GM23338 (cell line): ENCODE data around the gene BACE2. TPM values are rescaled to one million over a fixed set of nuclear protein-coding genes. Genes with fewer than 3 reads are reported as not detected.

Experiments
- ATAC-seq: fragments of 200-7000 bp; cut with Tn5 transposase; 3 replicates; pipeline ENCODE4 v1.9.1; 2020
- DNase-seq: peaks from one replicate; pipeline ENCODE4 v3.0.0-alpha.2; 2015; ENCODE audit warnings: low spot score
- H2AFZ ChIP-seq: fragments of 200-600 bp; sonication (generic); 2 replicates; pipeline ENCODE4 v1.8.0; 2016; ENCODE audit warnings: antibody characterized with exemption, mild to moderate bottlenecking, moderate library complexity
- H3F3A ChIP-seq: fragments of 200-600 bp; sonication (generic); replicated peaks from 2 replicates; pipeline ENCODE4 v1.8.0; 2017; ENCODE audit warnings: antibody characterized with exemption, mixed run types, low read depth
- H3K27ac ChIP-seq: fragments of 200-600 bp; sonication (generic); 2 replicates; pipeline ENCODE4 v1.6.1; 2016; ENCODE audit warnings: low read depth
- H3K27me3 ChIP-seq: fragments of 200-600 bp; sonication (generic); 2 replicates; pipeline ENCODE4 v1.8.0; 2016; ENCODE audit warnings: mild to moderate bottlenecking, mixed run types, moderate library complexity; ENCODE audit not compliant: insufficient read depth
- H3K36me3 ChIP-seq: fragments of 200-600 bp; sonication (generic); 2 replicates; pipeline ENCODE4 v1.8.0; 2016; ENCODE audit warnings: mild to moderate bottlenecking; ENCODE audit not compliant: insufficient read depth
- H3K4me1 ChIP-seq: fragments of 200-600 bp; sonication (generic); 2 replicates; pipeline ENCODE4 v1.8.0; 2016; ENCODE audit warnings: mild to moderate bottlenecking, moderate library complexity; ENCODE audit not compliant: insufficient read depth
- H3K4me2 ChIP-seq: fragments of 200-600 bp; sonication (generic); 2 replicates; pipeline ENCODE4 v1.7.1; 2017; ENCODE audit warnings: mixed run types
- H3K4me3 ChIP-seq: fragments of 200-600 bp; sonication (generic); 2 replicates; pipeline ENCODE4 v1.6.1; 2016; ENCODE audit warnings: mixed run types
- H3K79me2 ChIP-seq: fragments of 200-600 bp; sonication (generic); replicated peaks from 2 replicates; pipeline ENCODE4 v1.8.0; 2017; ENCODE audit warnings: mild to moderate bottlenecking; ENCODE audit not compliant: insufficient read depth
- H3K9me2 ChIP-seq: fragments of 200-600 bp; sonication (generic); 2 replicates; pipeline ENCODE4 v1.8.0; 2017; ENCODE audit not compliant: insufficient read depth
- H4K20me1 ChIP-seq: fragments of 200-600 bp; sonication (generic); replicated peaks from 2 replicates; pipeline ENCODE4 v1.8.0; 2017; ENCODE audit warnings: mild to moderate bottlenecking; ENCODE audit not compliant: insufficient read depth
- H3K27ac Mint-ChIP-seq: 2 replicates; pipeline ENCODE4 v1.8.0; 2020; ENCODE audit warnings: inconsistent platforms, mild to moderate bottlenecking, moderate library complexity, mixed read lengths
- H3K27me3 Mint-ChIP-seq: 3 replicates; pipeline ENCODE4 v1.8.0; 2022; ENCODE audit warnings: low read depth, mild to moderate bottlenecking, moderate library complexity, mixed read lengths, inconsistent platforms; ENCODE audit not compliant: insufficient read depth, poor library complexity
- H3K36me3 Mint-ChIP-seq: 3 replicates; pipeline ENCODE4 v1.8.0; 2021; ENCODE audit warnings: low read depth, mild to moderate bottlenecking, inconsistent platforms, moderate library complexity, mixed read lengths
- H3K4me1 Mint-ChIP-seq: 3 replicates; pipeline ENCODE4 v1.8.0; 2020; ENCODE audit warnings: mild to moderate bottlenecking, inconsistent platforms, mixed read lengths
- H3K4me3 Mint-ChIP-seq: 3 replicates; pipeline ENCODE4 v1.8.0; 2021; ENCODE audit warnings: moderate library complexity, mild to moderate bottlenecking, inconsistent platforms, mixed read lengths
- H3K9me3 Mint-ChIP-seq: 3 replicates; pipeline ENCODE4 v1.8.0; 2020; ENCODE audit warnings: moderate library complexity, mild to moderate bottlenecking, inconsistent platforms, mixed read lengths
- CREB1 ChIP-seq: fragments of 250-450 bp; sonication (Bioruptor Pico); IDR thresholded peaks from 2 replicates; pipeline ENCODE4 v1.5.0; 2020; ENCODE audit warnings: low read depth, mild to moderate bottlenecking, moderate library complexity
- EZH2 ChIP-seq: fragments of 200-600 bp; sonication (generic); IDR thresholded peaks from one replicate; pipeline ENCODE4 v1.8.0; 2017; ENCODE audit warnings: antibody characterized with exemption, mild to moderate bottlenecking, low read depth; ENCODE audit not compliant: unreplicated experiment
- EZH2phosphoT487 ChIP-seq: fragments of 200-600 bp; sonication (generic); IDR thresholded peaks from one replicate; pipeline ENCODE4 v1.8.1; 2018; ENCODE audit warnings: antibody characterized with exemption; ENCODE audit not compliant: unreplicated experiment
- JUNB ChIP-seq: IDR thresholded peaks from one replicate; pipeline ENCODE4 v1.6.1; 2016; ENCODE audit warnings: antibody characterized with exemption; ENCODE audit not compliant: unreplicated experiment
- NANOG ChIP-seq: IDR thresholded peaks from 2 replicates; pipeline ENCODE4 v1.6.1; 2016; ENCODE audit warnings: antibody characterized with exemption, borderline replicate concordance
- STAT1 ChIP-seq: IDR thresholded peaks from one replicate; pipeline ENCODE4 v1.6.1; 2016; ENCODE audit warnings: antibody characterized with exemption; ENCODE audit not compliant: unreplicated experiment
- ZNF331 ChIP-seq: fragments of 250-450 bp; sonication (Bioruptor Pico); IDR thresholded peaks from 2 replicates; pipeline ENCODE4 v1.5.0; 2020; ENCODE audit warnings: low read depth, mild to moderate bottlenecking, moderate library complexity
- polyA plus RNA-seq: library from polyadenylated mRNA; unstranded; fragments of >200 nt; fragmentation: Nextera tagmentation; extraction: Ambion mirVana; gene quantifications from 2 replicates; pipeline ENCODE4 v1.2.1, GENCODE V29; 2016
- total RNA-seq: library from RNA; depleted of rRNA; stranded (reverse); fragments of >200 nt; shearing (Covaris generic); gene quantifications from 2 replicates; pipeline ENCODE4 v1.2.3, GENCODE V29; 2014
- TF ChIP-seq, protein P1 (sequence below): fragments of 250-450 bp; sonication (Bioruptor Pico); IDR thresholded peaks from 2 replicates; pipeline ENCODE4 v1.5.0; 2020; ENCODE audit warnings: mild to moderate bottlenecking, moderate library complexity
- TF ChIP-seq, protein P2 (sequence below): IDR thresholded peaks from 2 replicates; pipeline ENCODE4 v1.6.1; 2016; ENCODE audit warnings: antibody characterized with exemption
- TF ChIP-seq, protein P3 (sequence below): IDR thresholded peaks from one replicate; pipeline ENCODE4 v1.6.1; 2018; ENCODE audit warnings: antibody characterized with exemption; ENCODE audit not compliant: unreplicated experiment
- TF ChIP-seq, protein P4 (sequence below), 2 experiments: fragments of 200-600 bp in 1 of 2; sonication (generic) in 1 of 2; conservative IDR thresholded peaks; 2 replicates each; pipeline versions ENCODE4 v1.5.1 to v1.6.1; 2016 to 2017; ENCODE audit warnings: antibody characterized with exemption in 2 of 2, low read depth in 2 of 2, mild to moderate bottlenecking in 2 of 2, moderate library complexity in 1 of 2

BACE2 gene
- total and polyA plus RNA-seq, 2 experiments from 2014 or later = 3.5 to 6.8 TPM

DNA sequence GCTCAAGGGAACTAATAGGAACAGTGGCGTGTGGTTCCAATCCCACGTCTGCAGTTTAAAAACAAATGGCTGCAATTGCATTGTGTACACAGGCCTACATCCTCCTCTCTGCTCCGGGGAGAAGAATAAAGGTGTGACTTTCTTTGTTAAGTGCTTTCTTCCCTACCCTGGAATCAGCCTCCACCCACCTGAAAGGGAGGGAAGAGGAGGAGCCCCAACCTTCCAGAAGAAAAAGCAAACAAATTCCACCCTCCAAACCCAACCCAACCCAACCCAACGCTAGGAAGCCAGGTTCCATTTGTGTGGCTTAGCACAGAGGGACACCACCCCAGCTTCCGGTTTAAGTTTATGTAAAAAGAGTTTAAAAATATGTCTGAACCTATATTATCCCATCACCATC is 11.8 kb upstream of the BACE2 start (continued):
- no peak for TF ChIP-seq CREB1 (CRISPR knock-in tag)

DNA sequence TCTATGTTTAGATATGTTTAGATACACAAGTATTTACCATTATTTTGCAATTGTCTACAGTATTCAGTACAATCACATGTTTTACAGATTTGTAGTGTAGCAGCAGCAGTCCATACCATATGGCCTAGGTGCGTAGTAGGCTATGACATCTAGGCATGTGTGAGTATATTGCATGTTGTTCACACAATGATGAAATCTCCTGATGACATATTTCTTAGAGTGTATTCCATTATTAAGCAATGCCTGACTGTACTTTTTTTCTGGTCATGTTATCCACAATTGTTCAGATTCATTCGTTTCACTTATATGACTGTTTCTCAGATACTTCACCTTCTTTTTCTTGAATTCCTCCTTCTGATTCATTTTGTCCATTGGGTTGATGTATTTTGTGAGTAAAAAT is 9.9 kb upstream of the BACE2 start:
- no peak overlapping the region for H3K27ac ChIP-seq
- TF ChIP-seq, protein P1, sequence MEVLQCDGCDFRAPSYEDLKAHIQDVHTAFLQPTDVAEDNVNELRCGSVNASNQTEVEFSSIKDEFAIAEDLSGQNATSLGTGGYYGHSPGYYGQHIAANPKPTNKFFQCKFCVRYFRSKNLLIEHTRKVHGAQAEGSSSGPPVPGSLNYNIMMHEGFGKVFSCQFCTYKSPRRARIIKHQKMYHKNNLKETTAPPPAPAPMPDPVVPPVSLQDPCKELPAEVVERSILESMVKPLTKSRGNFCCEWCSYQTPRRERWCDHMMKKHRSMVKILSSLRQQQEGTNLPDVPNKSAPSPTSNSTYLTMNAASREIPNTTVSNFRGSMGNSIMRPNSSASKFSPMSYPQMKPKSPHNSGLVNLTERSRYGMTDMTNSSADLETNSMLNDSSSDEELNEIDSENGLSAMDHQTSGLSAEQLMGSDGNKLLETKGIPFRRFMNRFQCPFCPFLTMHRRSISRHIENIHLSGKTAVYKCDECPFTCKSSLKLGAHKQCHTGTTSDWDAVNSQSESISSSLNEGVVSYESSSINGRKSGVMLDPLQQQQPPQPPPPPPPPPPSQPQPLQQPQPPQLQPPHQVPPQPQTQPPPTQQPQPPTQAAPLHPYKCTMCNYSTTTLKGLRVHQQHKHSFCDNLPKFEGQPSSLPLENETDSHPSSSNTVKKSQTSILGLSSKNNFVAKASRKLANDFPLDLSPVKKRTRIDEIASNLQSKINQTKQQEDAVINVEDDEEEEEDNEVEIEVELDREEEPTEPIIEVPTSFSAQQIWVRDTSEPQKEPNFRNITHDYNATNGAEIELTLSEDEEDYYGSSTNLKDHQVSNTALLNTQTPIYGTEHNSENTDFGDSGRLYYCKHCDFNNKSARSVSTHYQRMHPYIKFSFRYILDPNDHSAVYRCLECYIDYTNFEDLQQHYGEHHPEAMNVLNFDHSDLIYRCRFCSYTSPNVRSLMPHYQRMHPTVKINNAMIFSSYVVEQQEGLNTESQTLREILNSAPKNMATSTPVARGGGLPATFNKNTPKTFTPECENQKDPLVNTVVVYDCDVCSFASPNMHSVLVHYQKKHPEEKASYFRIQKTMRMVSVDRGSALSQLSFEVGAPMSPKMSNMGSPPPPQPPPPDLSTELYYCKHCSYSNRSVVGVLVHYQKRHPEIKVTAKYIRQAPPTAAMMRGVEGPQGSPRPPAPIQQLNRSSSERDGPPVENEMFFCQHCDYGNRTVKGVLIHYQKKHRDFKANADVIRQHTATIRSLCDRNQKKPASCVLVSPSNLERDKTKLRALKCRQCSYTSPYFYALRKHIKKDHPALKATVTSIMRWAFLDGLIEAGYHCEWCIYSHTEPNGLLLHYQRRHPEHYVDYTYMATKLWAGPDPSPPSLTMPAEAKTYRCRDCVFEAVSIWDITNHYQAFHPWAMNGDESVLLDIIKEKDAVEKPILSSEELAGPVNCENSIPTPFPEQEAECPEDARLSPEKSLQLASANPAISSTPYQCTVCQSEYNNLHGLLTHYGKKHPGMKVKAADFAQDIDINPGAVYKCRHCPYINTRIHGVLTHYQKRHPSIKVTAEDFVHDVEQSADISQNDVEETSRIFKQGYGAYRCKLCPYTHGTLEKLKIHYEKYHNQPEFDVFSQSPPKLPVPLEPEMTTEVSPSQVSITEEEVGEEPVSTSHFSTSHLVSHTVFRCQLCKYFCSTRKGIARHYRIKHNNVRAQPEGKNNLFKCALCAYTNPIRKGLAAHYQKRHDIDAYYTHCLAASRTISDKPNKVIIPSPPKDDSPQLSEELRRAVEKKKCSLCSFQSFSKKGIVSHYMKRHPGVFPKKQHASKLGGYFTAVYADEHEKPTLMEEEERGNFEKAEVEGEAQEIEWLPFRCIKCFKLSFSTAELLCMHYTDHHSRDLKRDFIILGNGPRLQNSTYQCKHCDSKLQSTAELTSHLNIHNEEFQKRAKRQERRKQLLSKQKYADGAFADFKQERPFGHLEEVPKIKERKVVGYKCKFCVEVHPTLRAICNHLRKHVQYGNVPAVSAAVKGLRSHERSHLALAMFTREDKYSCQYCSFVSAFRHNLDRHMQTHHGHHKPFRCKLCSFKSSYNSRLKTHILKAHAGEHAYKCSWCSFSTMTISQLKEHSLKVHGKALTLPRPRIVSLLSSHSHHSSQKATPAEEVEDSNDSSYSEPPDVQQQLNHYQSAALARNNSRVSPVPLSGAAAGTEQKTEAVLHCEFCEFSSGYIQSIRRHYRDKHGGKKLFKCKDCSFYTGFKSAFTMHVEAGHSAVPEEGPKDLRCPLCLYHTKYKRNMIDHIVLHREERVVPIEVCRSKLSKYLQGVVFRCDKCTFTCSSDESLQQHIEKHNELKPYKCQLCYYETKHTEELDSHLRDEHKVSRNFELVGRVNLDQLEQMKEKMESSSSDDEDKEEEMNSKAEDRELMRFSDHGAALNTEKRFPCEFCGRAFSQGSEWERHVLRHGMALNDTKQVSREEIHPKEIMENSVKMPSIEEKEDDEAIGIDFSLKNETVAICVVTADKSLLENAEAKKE = no peak
- TF ChIP-seq EZH2phosphoT487 (no peak), JUNB (no peak), NANOG (no peak), STAT1 (no peak), ZNF331 (CRISPR knock-in tag) (no peak), EZH2 (no peak)
- TF ChIP-seq, protein P2, sequence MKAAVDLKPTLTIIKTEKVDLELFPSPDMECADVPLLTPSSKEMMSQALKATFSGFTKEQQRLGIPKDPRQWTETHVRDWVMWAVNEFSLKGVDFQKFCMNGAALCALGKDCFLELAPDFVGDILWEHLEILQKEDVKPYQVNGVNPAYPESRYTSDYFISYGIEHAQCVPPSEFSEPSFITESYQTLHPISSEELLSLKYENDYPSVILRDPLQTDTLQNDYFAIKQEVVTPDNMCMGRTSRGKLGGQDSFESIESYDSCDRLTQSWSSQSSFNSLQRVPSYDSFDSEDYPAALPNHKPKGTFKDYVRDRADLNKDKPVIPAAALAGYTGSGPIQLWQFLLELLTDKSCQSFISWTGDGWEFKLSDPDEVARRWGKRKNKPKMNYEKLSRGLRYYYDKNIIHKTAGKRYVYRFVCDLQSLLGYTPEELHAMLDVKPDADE = no peak
- TF ChIP-seq, protein P3, sequence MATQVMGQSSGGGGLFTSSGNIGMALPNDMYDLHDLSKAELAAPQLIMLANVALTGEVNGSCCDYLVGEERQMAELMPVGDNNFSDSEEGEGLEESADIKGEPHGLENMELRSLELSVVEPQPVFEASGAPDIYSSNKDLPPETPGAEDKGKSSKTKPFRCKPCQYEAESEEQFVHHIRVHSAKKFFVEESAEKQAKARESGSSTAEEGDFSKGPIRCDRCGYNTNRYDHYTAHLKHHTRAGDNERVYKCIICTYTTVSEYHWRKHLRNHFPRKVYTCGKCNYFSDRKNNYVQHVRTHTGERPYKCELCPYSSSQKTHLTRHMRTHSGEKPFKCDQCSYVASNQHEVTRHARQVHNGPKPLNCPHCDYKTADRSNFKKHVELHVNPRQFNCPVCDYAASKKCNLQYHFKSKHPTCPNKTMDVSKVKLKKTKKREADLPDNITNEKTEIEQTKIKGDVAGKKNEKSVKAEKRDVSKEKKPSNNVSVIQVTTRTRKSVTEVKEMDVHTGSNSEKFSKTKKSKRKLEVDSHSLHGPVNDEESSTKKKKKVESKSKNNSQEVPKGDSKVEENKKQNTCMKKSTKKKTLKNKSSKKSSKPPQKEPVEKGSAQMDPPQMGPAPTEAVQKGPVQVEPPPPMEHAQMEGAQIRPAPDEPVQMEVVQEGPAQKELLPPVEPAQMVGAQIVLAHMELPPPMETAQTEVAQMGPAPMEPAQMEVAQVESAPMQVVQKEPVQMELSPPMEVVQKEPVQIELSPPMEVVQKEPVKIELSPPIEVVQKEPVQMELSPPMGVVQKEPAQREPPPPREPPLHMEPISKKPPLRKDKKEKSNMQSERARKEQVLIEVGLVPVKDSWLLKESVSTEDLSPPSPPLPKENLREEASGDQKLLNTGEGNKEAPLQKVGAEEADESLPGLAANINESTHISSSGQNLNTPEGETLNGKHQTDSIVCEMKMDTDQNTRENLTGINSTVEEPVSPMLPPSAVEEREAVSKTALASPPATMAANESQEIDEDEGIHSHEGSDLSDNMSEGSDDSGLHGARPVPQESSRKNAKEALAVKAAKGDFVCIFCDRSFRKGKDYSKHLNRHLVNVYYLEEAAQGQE = no peak
- TF ChIP-seq, protein P4, sequence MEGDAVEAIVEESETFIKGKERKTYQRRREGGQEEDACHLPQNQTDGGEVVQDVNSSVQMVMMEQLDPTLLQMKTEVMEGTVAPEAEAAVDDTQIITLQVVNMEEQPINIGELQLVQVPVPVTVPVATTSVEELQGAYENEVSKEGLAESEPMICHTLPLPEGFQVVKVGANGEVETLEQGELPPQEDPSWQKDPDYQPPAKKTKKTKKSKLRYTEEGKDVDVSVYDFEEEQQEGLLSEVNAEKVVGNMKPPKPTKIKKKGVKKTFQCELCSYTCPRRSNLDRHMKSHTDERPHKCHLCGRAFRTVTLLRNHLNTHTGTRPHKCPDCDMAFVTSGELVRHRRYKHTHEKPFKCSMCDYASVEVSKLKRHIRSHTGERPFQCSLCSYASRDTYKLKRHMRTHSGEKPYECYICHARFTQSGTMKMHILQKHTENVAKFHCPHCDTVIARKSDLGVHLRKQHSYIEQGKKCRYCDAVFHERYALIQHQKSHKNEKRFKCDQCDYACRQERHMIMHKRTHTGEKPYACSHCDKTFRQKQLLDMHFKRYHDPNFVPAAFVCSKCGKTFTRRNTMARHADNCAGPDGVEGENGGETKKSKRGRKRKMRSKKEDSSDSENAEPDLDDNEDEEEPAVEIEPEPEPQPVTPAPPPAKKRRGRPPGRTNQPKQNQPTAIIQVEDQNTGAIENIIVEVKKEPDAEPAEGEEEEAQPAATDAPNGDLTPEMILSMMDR (conservative IDR thresholded peaks at IDR 0.05; ENCODE audit: low read depth in 2 of 2) = no peak
- Mint-ChIP-seq H3K4me1 (no peaks in the 10 kb centered on the region), H3K4me3 (no peak overlapping the region), H3K27ac (no peak overlapping the region), H3K27me3 (peaks cover 6% of the 10 kb centered on the region), H3K9me3 (peaks cover 30% of the 10 kb centered on the region), H3K36me3 (peaks cover 3% of the 10 kb centered on the region; the same call in 2 of the 3 replicates)
- H3K4me3 ChIP-seq = no peak overlapping the region
- no peaks in the 10 kb centered on the region for H3F3A ChIP-seq
- H3K9me2 ChIP-seq = 0 out of 2 replicates have a peak, but pooled peaks cover 8% of the 10 kb centered on the region
- H3K4me1 ChIP-seq = no peaks in the 10 kb centered on the region
- ATAC-seq (no peak), DNase-seq (no peak)
- no peaks in the 10 kb centered on the region for H4K20me1 ChIP-seq
- no peaks in the 10 kb centered on the region for H3K36me3 ChIP-seq
- H3K27me3 ChIP-seq = no peaks in the 10 kb centered on the region
- no peaks in the 10 kb centered on the region for H3K79me2 ChIP-seq
- H3K4me2 ChIP-seq = no peak overlapping the region
- no peak overlapping the region for H2AFZ ChIP-seq
